Articular chondrocyte of knee joint (primary cell): ENCODE results near the gene NFATC3. TPM values are rescaled to one million over a fixed set of nuclear protein-coding genes. Genes with fewer than 3 reads are reported as not detected.

Source experiments
- small RNA-seq: library from RNA; depleted of rRNA; stranded (forward); fragments of <200 nt; gene quantifications from one replicate; pipeline ENCODE3, GENCODE V24; 2012
- total RNA-seq: library from RNA; depleted of rRNA; stranded (reverse); fragments of >200 nt; gene quantifications from 2 replicates; pipeline ENCODE4 v1.2.3, GENCODE V29; 2012

The NFATC3 gene
- total RNA-seq, result 32.3 and 39.0 TPM in 2 replicates

GRCh38 chr16:68085259-68086071, at the start of gene NFATC3:
TSS of gene NFATC3 (plus strand) at chr16:68085370. CDS start at chr16:68085682, 312 bp downstream.

GRCh38 chr16:68235887-68236136, 150.6 kb downstream of the NFATC3 start, which contains the start of gene ESRP2:
TSS of gene ESRP2 (minus strand) at chr16:68236127. CDS start at chr16:68236045, 82 bp downstream.

GRCh38 chr16:68244903-68245853, 160.0 kb downstream of the NFATC3 start, which contains the start of gene PLA2G15:
TSS of gene PLA2G15 (plus strand) at chr16:68245373. CDS start at chr16:68245427, 54 bp downstream.

DNA sequence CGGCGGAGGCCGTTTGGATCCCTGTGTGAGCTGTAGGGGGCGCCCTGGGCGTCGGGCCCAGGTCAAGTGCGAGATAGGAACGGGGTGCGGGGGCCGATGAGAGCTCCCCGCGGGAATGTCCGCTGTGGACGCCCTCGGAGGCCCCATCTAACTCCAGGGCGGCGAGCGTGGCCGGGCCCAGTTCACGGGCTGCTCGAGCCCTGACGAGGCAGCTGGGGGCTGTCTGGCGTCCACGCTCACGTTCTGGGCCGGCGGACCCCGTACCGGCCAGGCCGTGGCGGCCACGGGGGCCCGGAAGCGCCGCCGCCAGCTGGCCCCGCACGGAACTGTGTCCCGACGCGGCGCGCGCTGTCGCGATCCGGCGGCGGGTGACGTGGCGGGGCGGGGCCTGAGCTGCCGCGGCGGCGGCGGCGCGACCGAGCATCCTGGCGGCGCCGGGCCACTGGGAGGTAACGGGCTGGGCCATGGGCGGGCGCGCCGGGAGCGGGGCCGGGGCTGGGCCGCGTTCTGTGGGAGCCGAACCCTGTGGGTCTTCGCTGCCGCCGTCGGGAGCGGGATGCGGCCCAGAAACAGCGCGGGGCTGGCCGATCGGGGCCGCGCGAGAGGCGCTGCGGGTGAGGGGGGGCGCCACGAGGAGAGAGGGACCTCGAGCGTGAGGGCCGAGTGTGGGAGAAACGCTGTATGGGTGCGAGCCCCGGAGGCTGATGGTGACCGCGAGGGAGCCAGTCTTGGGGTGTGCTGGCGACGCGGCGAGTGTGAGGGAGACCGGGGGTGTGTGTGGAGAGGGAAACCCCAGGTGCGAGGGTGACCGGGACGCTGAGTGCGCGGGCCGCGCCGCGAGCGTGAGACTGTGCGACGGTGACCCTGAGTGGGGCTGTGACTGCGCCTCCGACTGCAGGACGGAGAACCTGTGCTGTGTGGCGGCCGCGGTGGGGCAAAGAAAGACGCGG, 179.2 kb downstream of the NFATC3 start, which contains the start of gene SLC7A6:
Gene SLC7A6, plus strand, starts transcription at position 399 of the 950 bp plus-strand sequence. CDS start 10,201 bp downstream, outside the sequence.

Small RNAs within 50 kb of the gene (small RNA-seq; reads per million reads assigned to genes)
- not detected for gene RF00019
- gene RF00554, result not detected

Other genes with a start within 250 kb of the NFATC3 start
- 15.7 and 17.7 TPM in 2 replicates for gene THAP11, start 243.1 kb upstream of the NFATC3 start, total RNA-seq
- gene NUTF2, start 238.4 kb upstream of the NFATC3 start, total RNA-seq, result 96.1 and 188 TPM in 2 replicates
- 21.3 and 25.9 TPM in 2 replicates for gene CENPT, start 237.7 kb upstream of the NFATC3 start, total RNA-seq
- 35.5 and 39.6 TPM in 2 replicates for gene EDC4, start 212.3 kb upstream of the NFATC3 start, total RNA-seq
- gene NRN1L, start 200.5 kb upstream of the NFATC3 start, total RNA-seq, result 0.32 TPM in 1 of 2 replicates, not detected in the other
- gene PSKH1, start 192.1 kb upstream of the NFATC3 start, total RNA-seq, result 15.2 and 15.4 TPM in 2 replicates
- gene CTRL, start 153.5 kb upstream of the NFATC3 start, total RNA-seq, result 0.13 and 0.32 TPM in 2 replicates
- gene PSMB10, start 148.5 kb upstream of the NFATC3 start, total RNA-seq, result 33.1 and 37.9 TPM in 2 replicates
- 5.1 and 7.3 TPM in 2 replicates for gene LCAT, start 141.2 kb upstream of the NFATC3 start, total RNA-seq
- 50.7 and 54.7 TPM in 2 replicates for gene SLC12A4, start 116.7 kb upstream of the NFATC3 start, total RNA-seq
- gene DPEP3, start 104.9 kb upstream of the NFATC3 start, total RNA-seq, result not detected in 2 replicates
- not detected in 2 replicates for gene DPEP2, start 85.9 kb upstream of the NFATC3 start, total RNA-seq
- gene DPEP2NB, start 69.5 kb upstream of the NFATC3 start, total RNA-seq, result not detected in 2 replicates
- gene DDX28, start 62.1 kb upstream of the NFATC3 start, total RNA-seq, result 8.5 and 8.9 TPM in 2 replicates
- gene DUS2, start 62.1 kb upstream of the NFATC3 start, total RNA-seq, result 10.5 and 13.2 TPM in 2 replicates
- 0.11 and 0.13 TPM in 2 replicates for gene ESRP2, start 150.8 kb downstream of the NFATC3 start, total RNA-seq
- gene PLA2G15, start 160.0 kb downstream of the NFATC3 start, total RNA-seq, result 22.7 and 24.6 TPM in 2 replicates
- 35.3 and 41.3 TPM in 2 replicates for gene SLC7A6, start 179.2 kb downstream of the NFATC3 start, total RNA-seq
- gene SLC7A6OS, start 225.6 kb downstream of the NFATC3 start, total RNA-seq, result 12.0 and 12.4 TPM in 2 replicates
- gene PRMT7, start 225.6 kb downstream of the NFATC3 start, total RNA-seq, result 35.1 and 45.9 TPM in 2 replicates